HepG2 (cell line): ENCODE data around the gene PPP4R4. TPM values are rescaled to one million over a fixed set of nuclear protein-coding genes. Genes with fewer than 3 reads are reported as not detected.

Experiments
- ETV5 ChIP-seq: IDR thresholded peaks from 2 replicates; pipeline ENCODE4 v1.6.1; 2018; ENCODE audit warnings: missing biosample characterization, missing genetic modification reagents, inconsistent platforms, borderline replicate concordance
- MIXL1 ChIP-seq: IDR thresholded peaks from 2 replicates; pipeline ENCODE4 v1.6.1; 2016
- SALL2 ChIP-seq: sonication (generic); formaldehyde crosslinking; IDR thresholded peaks from 2 replicates; pipeline ENCODE4 v1.8.1; 2023; ENCODE audit warnings: mild to moderate bottlenecking, missing genetic modification reagents, inconsistent platforms
- SMARCC2 ChIP-seq: fragments of 450-650 bp; IDR thresholded peaks from 2 replicates; pipeline ENCODE4 v1.6.1; 2017; ENCODE audit warnings: antibody characterized with exemption, mild to moderate bottlenecking
- TSC22D2 ChIP-seq: sonication (generic); formaldehyde crosslinking; IDR thresholded peaks from 2 replicates; pipeline ENCODE4 v1.5.1; 2020; ENCODE audit warnings: missing genetic modification reagents, mild to moderate bottlenecking, borderline replicate concordance
- ZSCAN29 ChIP-seq: sonication (generic); formaldehyde crosslinking; conservative IDR thresholded peaks from 2 replicates; pipeline ENCODE4 v1.4.0; 2020; ENCODE audit warnings: mild to moderate bottlenecking, missing genetic modification reagents
- ZUFSP ChIP-seq: sonication (generic); formaldehyde crosslinking; IDR thresholded peaks from 2 replicates; pipeline ENCODE4 v1.9.0; 2021; ENCODE audit warnings: missing genetic modification reagents, mild to moderate bottlenecking, borderline replicate concordance
- polyA plus RNA-seq, 8 experiments: library from polyadenylated mRNA; depleted of rRNA in 3 of 8; stranded (reverse) in 7 of 8; unstranded in 1 of 8; fragments of >200 nt; fragmentation: Illumina TruSeq in 4 of 8; extraction: Trizol in 4 of 8; gene quantifications; 2 replicates each; pipeline versions ENCODE4 v1.2.1 to v1.2.3, GENCODE V29; 2011 to 2016; ENCODE audit warnings: low read depth in 4 of 8, missing spikeins in 1 of 8, mixed read lengths in 1 of 8; ENCODE audit not compliant: insufficient read depth in 1 of 8
- total RNA-seq, 5 experiments: library from RNA; depleted of rRNA; stranded (reverse); fragments of >200 nt; fragmentation: Illumina TruSeq; extraction: Trizol; gene quantifications; 2 replicates each; pipeline ENCODE4 v1.2.3, GENCODE V29; 2016; ENCODE audit warnings: low read depth in 1 of 5
- TF ChIP-seq, protein P1 (sequence below): sonication (generic); formaldehyde crosslinking; IDR thresholded peaks from 2 replicates; pipeline ENCODE4 v1.4.0; 2020; ENCODE audit warnings: mild to moderate bottlenecking, missing genetic modification reagents

PPP4R4 gene
- total and polyA plus RNA-seq, 2 of the 13 experiments (the other 11 are each of a cell fraction or from before 2014, with no cell fraction given): 9.5 to 19.8 TPM

DNA sequence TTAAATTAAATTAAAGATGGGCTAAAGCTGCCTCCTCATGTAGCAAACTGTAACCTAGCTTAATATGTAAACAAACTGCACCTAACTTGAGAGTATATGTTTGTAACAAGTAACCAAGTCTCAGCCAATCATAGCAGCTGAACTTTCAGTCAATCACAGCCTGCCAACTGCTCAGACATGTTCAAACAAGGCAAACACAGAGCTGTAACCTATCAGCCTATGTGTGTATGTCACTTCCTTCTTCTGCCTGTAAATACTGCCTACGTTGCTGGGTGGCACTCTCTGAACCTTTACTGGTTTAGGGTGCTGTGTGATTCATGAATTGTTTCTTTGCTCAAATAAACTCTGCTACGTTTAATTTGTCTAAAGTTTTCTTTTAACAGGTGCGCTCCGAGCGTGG lies 146.1 kb downstream of the PPP4R4 start (continued):
- TF ChIP-seq, protein P1, sequence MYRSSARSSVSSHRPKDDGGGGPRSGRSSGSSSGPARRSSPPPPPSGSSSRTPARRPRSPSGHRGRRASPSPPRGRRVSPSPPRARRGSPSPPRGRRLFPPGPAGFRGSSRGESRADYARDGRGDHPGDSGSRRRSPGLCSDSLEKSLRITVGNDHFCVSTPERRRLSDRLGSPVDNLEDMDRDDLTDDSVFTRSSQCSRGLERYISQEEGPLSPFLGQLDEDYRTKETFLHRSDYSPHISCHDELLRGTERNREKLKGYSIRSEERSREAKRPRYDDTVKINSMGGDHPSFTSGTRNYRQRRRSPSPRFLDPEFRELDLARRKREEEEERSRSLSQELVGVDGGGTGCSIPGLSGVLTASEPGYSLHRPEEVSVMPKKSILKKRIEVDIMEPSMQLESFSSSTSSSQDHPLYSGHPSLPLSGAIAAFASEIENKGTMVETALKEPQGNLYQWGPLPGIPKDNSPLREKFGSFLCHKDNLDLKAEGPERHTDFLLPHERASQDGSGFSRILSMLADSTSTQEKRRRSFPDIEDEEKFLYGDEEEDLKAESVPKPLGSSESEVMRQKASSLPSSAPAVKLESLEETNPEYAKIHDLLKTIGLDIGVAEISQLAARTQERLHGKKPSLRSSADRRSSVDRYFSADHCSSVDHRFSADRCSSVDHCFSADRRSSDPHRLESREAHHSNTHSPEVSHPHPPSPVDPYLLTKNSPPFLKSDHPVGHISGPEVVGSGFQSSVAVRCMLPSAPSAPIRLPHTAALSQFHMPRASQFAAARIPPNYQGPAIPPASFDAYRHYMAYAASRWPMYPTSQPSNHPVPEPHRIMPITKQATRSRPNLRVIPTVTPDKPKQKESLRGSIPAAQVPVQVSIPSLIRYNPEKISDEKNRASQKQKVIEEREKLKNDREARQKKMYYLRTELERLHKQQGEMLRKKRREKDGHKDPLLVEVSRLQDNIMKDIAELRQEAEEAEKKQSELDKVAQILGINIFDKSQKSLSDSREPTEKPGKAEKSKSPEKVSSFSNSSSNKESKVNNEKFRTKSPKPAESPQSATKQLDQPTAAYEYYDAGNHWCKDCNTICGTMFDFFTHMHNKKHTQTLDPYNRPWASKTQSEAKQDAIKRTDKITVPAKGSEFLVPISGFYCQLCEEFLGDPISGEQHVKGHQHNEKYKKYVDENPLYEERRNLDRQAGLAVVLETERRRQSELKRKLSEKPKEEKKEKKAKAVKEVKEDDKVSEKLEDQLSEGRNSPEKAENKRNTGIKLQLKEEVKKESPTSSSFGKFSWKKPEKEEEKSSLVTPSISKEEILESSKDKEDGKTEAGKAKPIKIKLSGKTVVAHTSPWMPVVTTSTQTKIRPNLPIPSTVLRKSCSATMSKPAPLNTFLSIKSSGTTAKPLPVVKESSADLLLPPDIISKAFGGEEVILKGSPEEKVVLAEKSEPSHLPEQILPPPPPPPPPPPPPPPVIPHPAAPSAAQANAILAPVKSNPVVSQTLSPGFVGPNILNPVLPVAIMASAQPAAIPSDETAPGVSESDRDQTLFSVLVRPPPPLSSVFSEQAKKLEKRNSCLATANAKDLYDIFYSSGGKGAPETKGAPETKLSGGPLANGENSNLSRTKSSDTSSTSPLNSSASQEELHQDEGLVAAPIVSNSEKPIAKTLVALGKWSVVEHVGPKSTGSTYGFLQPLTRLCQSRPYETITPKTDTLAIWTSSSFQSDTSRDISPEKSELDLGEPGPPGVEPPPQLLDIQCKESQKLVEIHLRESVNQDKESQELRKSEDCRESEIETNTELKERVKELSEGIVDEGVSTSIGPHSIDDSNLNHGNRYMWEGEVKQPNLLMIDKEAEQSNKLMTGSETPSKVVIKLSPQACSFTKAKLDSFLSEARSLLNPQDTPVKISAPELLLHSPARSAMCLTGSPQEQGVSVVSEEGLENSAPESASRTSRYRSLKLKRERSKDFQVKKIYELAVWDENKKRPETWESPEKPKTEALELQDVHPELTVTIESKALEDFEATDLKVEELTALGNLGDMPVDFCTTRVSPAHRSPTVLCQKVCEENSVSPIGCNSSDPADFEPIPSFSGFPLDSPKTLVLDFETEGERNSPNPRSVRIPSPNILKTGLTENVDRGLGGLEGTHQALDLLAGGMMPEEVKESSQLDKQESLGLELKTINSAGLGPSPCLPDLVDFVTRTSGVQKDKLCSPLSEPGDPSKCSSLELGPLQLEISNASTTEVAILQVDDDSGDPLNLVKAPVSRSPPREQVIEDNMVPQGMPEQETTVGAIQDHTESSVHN (CRISPR knock-in tag): no peak
- TF ChIP-seq ETV5 (CRISPR knock-in tag) (peak; percentile 47; the same call in 1 of the 2 replicates), TSC22D2 (CRISPR knock-in tag) (no peak), ZSCAN29 (CRISPR knock-in tag) (no peak), SALL2 (no peak), SMARCC2 (no peak), ZUFSP (no peak), MIXL1 (CRISPR knock-in tag) (peak; percentile 72; the same call in 1 of the 2 replicates)
